K562 (cell line): Measurements from ENCODE around the gene CLIC3. TPM values are rescaled to one million over a fixed set of nuclear protein-coding genes. Genes with fewer than 3 reads are reported as not detected.
A peak's percentile ranks its signal among the peaks of the same experiment; 100 is the strongest.

Experiments
- ATAC-seq: fragments of 200-7000 bp; cut with Tn5 transposase; 3 replicates; pipeline ENCODE4 v1.9.1; 2020; ENCODE audit warnings: moderate library complexity
- BruUV-seq: library from RNA; stranded (reverse); fragments of 400-500 nt; replicated peaks from 2 replicates; lab custom pipeline; 2021; lab: Mats Ljungman, UMichigan
- CTCF ChIA-PET: fragments of 300-600 bp; formaldehyde crosslinking; extraction: SDS; loops from one replicate; lab custom pipeline; 2021; ENCODE audit warnings: low intra/inter-chr PET ratio; lab: Yijun Ruan, JAX
- POLR2A ChIA-PET: fragments of 300-600, 350-650 bp; sonication (Branson Sonifier 250); formaldehyde crosslinking; extraction: SDS; loops from one replicate; lab custom pipeline; 2021; ENCODE audit warnings: antibody characterized with exemption, inconsistent platforms; lab: Yijun Ruan, JAX
- DNase-seq, 4 experiments: peaks; one replicate each; pipeline versions ENCODE4 v3.0.0 to v3.0.0-alpha.2; 2011 to 2018; ENCODE audit warnings: low spot score in 3 of 4, mixed read lengths in 3 of 4; ENCODE audit errors: extremely low read depth in 1 of 4
- FAIRE-seq: peaks from 2 replicates; lab custom pipeline; 2011; peaks lifted over from hg19 to GRCh38; lab: Jason Lieb, UNC
- H2AFZ ChIP-seq: 2 replicates; pipeline ENCODE4 v1.6.0; 2011; ENCODE audit warnings: low read depth, low read length, control low read depth, inconsistent platforms
- H3K27ac ChIP-seq: fragments of 200-600 bp; 3 replicates; pipeline ENCODE4 v1.8.0; 2011; ENCODE audit warnings: low read depth, mild to moderate bottlenecking, control low read depth, inconsistent platforms, low read length, moderate library complexity, mixed read lengths; ENCODE audit errors: extremely low read depth
- H3K27me3 ChIP-seq, 2 experiments: fragments of 300-600 bp in 1 of 2; 2 replicates in 1 of 2; 3 replicates in 1 of 2; pipeline versions ENCODE4 v1.6.0 to v1.8.0; 2011; ENCODE audit warnings: inconsistent platforms in 2 of 2, low read length in 2 of 2, mild to moderate bottlenecking in 1 of 2, mixed read lengths in 1 of 2, moderate library complexity in 1 of 2; ENCODE audit not compliant: control insufficient read depth in 2 of 2, insufficient read depth in 2 of 2
- H3K36me3 ChIP-seq: fragments of 300-600 bp; 3 replicates; pipeline ENCODE4 v1.8.0; 2011; ENCODE audit warnings: mild to moderate bottlenecking, low read length, inconsistent platforms; ENCODE audit not compliant: control insufficient read depth, insufficient read depth
- H3K4me1 ChIP-seq, 2 experiments: fragments of 200-600 bp in 1 of 2; replicated peaks in 1 of 2; 2 replicates in 1 of 2; 3 replicates in 1 of 2; pipeline versions ENCODE4 v1.5.1 to v1.8.0; 2011; ENCODE audit warnings: inconsistent platforms in 2 of 2, low read length in 2 of 2, mild to moderate bottlenecking in 1 of 2, mixed read lengths in 1 of 2, moderate library complexity in 1 of 2; ENCODE audit not compliant: control insufficient read depth in 2 of 2, insufficient read depth in 2 of 2
- H3K4me2 ChIP-seq: 2 replicates; pipeline ENCODE4 v1.6.1; 2011; ENCODE audit warnings: low read length, control low read depth, inconsistent platforms, mixed read lengths; ENCODE audit not compliant: insufficient read depth
- H3K4me3 ChIP-seq: fragments of 200-600 bp; sonication (generic), shearing (Covaris generic); 2 replicates; pipeline ENCODE4 v1.5.1; 2016; ENCODE audit warnings: control low read depth, inconsistent platforms
- H3K79me2 ChIP-seq: fragments of 200-600 bp; 3 replicates; pipeline ENCODE4 v1.8.0; 2011; ENCODE audit warnings: low read length, inconsistent platforms; ENCODE audit not compliant: control insufficient read depth, insufficient read depth
- H3K9ac ChIP-seq, 2 experiments: 2 replicates each; pipeline versions ENCODE4 v1.6.0 to v1.6.1; 2011; ENCODE audit warnings: low read depth in 2 of 2, low read length in 2 of 2, control low read depth in 1 of 2, inconsistent platforms in 1 of 2, mild to moderate bottlenecking in 1 of 2, mixed read lengths in 1 of 2; ENCODE audit not compliant: insufficient read depth in 1 of 2
- H3K9me1 ChIP-seq: one replicate; pipeline ENCODE4 v1.6.0; 2011; ENCODE audit warnings: inconsistent platforms, mild to moderate bottlenecking, low read length, moderate library complexity; ENCODE audit not compliant: control insufficient read depth, insufficient read depth
- H3K9me3 ChIP-seq: replicated peaks from 2 replicates; pipeline ENCODE4 v1.5.1; 2011; ENCODE audit warnings: low read depth, low read length, inconsistent platforms; ENCODE audit not compliant: control insufficient read depth, insufficient read depth
- H4K20me1 ChIP-seq: replicated peaks from 2 replicates; pipeline ENCODE4 v1.6.1; 2011; ENCODE audit warnings: low read length, inconsistent platforms, mixed read lengths; ENCODE audit not compliant: control insufficient read depth, insufficient read depth
- BRD9 ChIP-seq: fragments of 450-650 bp; IDR thresholded peaks from 2 replicates; pipeline ENCODE4 v1.6.1; 2018; ENCODE audit warnings: low read depth; ENCODE audit not compliant: partially characterized antibody
- ELF1 ChIP-seq: fragments of 200-800 bp; sonication (Bioruptor generic); IDR thresholded peaks from 2 replicates; pipeline ENCODE4 v1.6.1; 2016; ENCODE audit warnings: missing genetic modification characterization, missing compliant biosample characterization
- GABPA ChIP-seq: fragments of 200-800 bp; sonication (Bioruptor generic); conservative IDR thresholded peaks from 2 replicates; pipeline ENCODE4 v1.6.1; 2016; ENCODE audit warnings: low read depth, missing genetic modification characterization, missing compliant biosample characterization
- PCBP1 ChIP-seq: fragments of 200-400 bp; formaldehyde crosslinking; IDR thresholded peaks from 2 replicates; pipeline ENCODE4 v1.6.1; 2018; ENCODE audit warnings: mild to moderate bottlenecking, low read depth, low read length; ENCODE audit not compliant: poor library complexity, severe bottlenecking
- PYGO2 ChIP-seq: fragments of 450-650 bp; IDR thresholded peaks from 2 replicates; pipeline ENCODE4 v1.6.1; 2016; ENCODE audit warnings: mild to moderate bottlenecking, missing genetic modification characterization, moderate library complexity, missing compliant biosample characterization
- SOX6 ChIP-seq: fragments of 450-650 bp; IDR thresholded peaks from 2 replicates; pipeline ENCODE4 v1.6.1; 2014; ENCODE audit warnings: mild to moderate bottlenecking
- ZNF224 ChIP-seq: sonication (generic); formaldehyde crosslinking; IDR thresholded peaks from 2 replicates; pipeline ENCODE4 v1.8.0; 2022; ENCODE audit warnings: mild to moderate bottlenecking, missing genetic modification reagents
- ZNF551 ChIP-seq: fragments of 250-450 bp; sonication (Bioruptor Pico); IDR thresholded peaks from 2 replicates; pipeline ENCODE4 v1.5.0; 2021; ENCODE audit warnings: mild to moderate bottlenecking, moderate library complexity
- WGBS: fragments of 100-300 bp; shearing (Covaris generic); methylation state at CpG from one replicate; pipeline ENCODE4 v1.1.6; 2016; ENCODE audit warnings: low coverage, mixed read lengths; ENCODE audit not compliant: insufficient coverage; ENCODE audit errors: missing lambda C conversion rate; 5-methylcytosine and 5-hydroxymethylcytosine counted together
- in situ Hi-C: fragments of 300-500 bp; cut with MboI; formaldehyde crosslinking; loops from 4 replicates; pipeline ENCODE4 v1.15.0; 2018; ENCODE audit warnings: inconsistent platforms, mixed read lengths
- intact Hi-C: fragments of 100-400 bp; cut with micrococcal nuclease; formaldehyde crosslinking; loops from 2 replicates; pipeline ENCODE4 v1.14.2; 2022
- polyA plus RNA-seq, 8 experiments: library from polyadenylated mRNA; depleted of rRNA in 4 of 8; stranded (reverse) in 5 of 8; unstranded in 3 of 8; fragments of >200 nt; fragmentation: Nextera tagmentation in 2 of 8; fragmentation: Illumina TruSeq in 1 of 8; extraction: Ambion mirVana in 2 of 8; extraction: Trizol in 1 of 8; gene quantifications; 2 replicates each; pipeline versions ENCODE4 v1.2.1 to v1.2.3, GENCODE V29; 2011 to 2014; ENCODE audit warnings: inconsistent platforms in 1 of 8, missing spikeins in 1 of 8
- total RNA-seq, 7 experiments: library from RNA; depleted of rRNA in 6 of 7; stranded (reverse); fragments of >200 nt in 6 of 7; fragmentation: Illumina TruSeq in 2 of 7; extraction: Trizol in 2 of 7; gene quantifications; 2 replicates each; pipeline versions ENCODE4 v1.2.1 to v1.2.3, GENCODE V29; 2011 to 2021; ENCODE audit warnings: low replicate concordance in 1 of 7
- TF ChIP-seq, protein P1 (sequence below): fragments of 250-450 bp; sonication (Bioruptor Pico); IDR thresholded peaks from 2 replicates; pipeline ENCODE4 v1.5.0; 2020; ENCODE audit warnings: mild to moderate bottlenecking

Gene CLIC3
- total and polyA plus RNA-seq, 9 of the 15 experiments (the other 6 are each of a cell fraction or from before 2014, with no cell fraction given), result 0.27 to 0.29 TPM; not detected in 7

DNA sequence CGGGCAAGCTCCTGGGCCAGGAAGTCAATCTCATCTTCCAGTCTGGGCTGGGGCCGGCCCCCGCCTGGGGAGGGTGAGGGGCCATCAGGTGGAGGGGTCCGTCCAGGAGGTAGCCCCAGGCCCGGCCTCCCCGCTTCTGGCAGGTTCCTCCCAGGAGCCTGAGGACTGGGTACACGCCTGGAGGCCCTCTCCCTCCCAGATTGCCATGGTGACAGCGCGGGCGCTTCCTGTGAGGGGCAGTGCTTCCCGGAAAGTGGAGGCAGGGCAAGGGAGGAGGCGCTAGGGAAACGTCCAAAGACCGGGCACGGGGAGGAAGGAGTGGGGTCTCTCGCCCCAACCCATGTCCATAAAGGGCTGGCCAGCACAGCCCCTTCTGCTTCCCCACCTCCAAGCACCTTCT lies 44.8 kb upstream of the CLIC3 start:
- no peak overlapping the region for H3K27ac ChIP-seq
- TF ChIP-seq ELF1 (peak; percentile 43; the same call in 1 of the 2 replicates), GABPA (tag) (peak; percentile 44), ZNF224 (CRISPR knock-in tag) (no peak), ZNF551 (CRISPR knock-in tag) (no peak), SOX6 (no peak), BRD9 (no peak), PCBP1 (no peak), PYGO2 (tag) (no peak)
- TF ChIP-seq, protein P1, sequence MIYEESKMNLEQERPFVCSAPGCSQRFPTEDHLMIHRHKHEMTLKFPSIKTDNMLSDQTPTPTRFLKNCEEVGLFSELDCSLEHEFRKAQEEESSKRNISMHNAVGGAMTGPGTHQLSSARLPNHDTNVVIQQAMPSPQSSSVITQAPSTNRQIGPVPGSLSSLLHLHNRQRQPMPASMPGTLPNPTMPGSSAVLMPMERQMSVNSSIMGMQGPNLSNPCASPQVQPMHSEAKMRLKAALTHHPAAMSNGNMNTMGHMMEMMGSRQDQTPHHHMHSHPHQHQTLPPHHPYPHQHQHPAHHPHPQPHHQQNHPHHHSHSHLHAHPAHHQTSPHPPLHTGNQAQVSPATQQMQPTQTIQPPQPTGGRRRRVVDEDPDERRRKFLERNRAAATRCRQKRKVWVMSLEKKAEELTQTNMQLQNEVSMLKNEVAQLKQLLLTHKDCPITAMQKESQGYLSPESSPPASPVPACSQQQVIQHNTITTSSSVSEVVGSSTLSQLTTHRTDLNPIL (CRISPR knock-in tag), result no peak

More for the DNA sequence above, 44.8 kb upstream of the CLIC3 start:
- H3K4me3 ChIP-seq, result no peak overlapping the region
- no peak overlapping the region for H3K4me2 ChIP-seq
- H3K36me3 ChIP-seq, result no peaks in the 10 kb centered on the region
- in situ Hi-C loops, result no loop called here
- no peaks in the 10 kb centered on the region for H3K9me1 ChIP-seq
- H2AFZ ChIP-seq, result no peak overlapping the region
- FAIRE-seq, result no peak
- no peak; the same call in 1 of the 3 replicates for ATAC-seq
- DNase-seq, result peak in 2 of 4 experiments; percentile 39 to 40
- ChIA-PET CTCF (no interaction called here), POLR2A (no interaction called here)
- no peaks in the 10 kb centered on the region for H3K9me3 ChIP-seq
- WGBS, result 3% methylated on average over 10 of the region's 16 CpGs
- H3K4me1 ChIP-seq, result peaks cover 0 to 76% of the 10 kb centered on the region in 2 experiments; a peak in 4 of 5 replicates
- H3K9ac ChIP-seq, result no peak overlapping the region; a peak in 2 of 4 replicates
- BruUV-seq, result no TSS peak
- H3K79me2 ChIP-seq, result no peaks in the 10 kb centered on the region
- H4K20me1 ChIP-seq, result peaks cover 12% of the 10 kb centered on the region; the same call in 1 of the 2 replicates
- peaks cover 7 to 50% of the 10 kb centered on the region in 2 experiments; a peak in 4 of 5 replicates for H3K27me3 ChIP-seq
- intact Hi-C loops, result no loop called here
